GM18507 (cell line): ENCODE results near the gene ACP2.

Source experiments
- DNase-seq: peaks from one replicate; pipeline ENCODE4 v3.0.0; 2011; ENCODE audit warnings: low read depth; ENCODE audit not compliant: insufficient read length; ENCODE audit errors: extremely low spot score
- FAIRE-seq: peaks from 2 replicates; lab custom pipeline; 2011; peaks lifted over from hg19 to GRCh38; lab: Jason Lieb, UNC

Gene ACP2

GRCh38 chr11:47269829-47270305 is 21.3 kb upstream of the ACP2 start, which contains the start of gene MADD:
MADD (plus strand) TSS chr11:47270133.
- FAIRE-seq (peak; percentile 36), DNase-seq (peak; percentile 93)

- FAIRE-seq (no peak), DNase-seq (peak; percentile 88)
Measured at GRCh38 chr11:47269002-47269828, 20.6 kb upstream of the ACP2 start.

GRCh38 chr11:47268448-47269001 is 19.9 kb upstream of the ACP2 start:
- DNase-seq (no peak), FAIRE-seq (no peak)

GRCh38 chr11:47267876-47268275 is 19.3 kb upstream of the ACP2 start:
- FAIRE-seq: no peak

GRCh38 chr11:47264521-47264920 is 15.9 kb upstream of the ACP2 start:
- FAIRE-seq (no peak), DNase-seq (no peak)

More at GRCh38 chr11:47267876-47268275, 19.3 kb upstream of the ACP2 start:
- no peak for DNase-seq

GRCh38 chr11:47264119-47264518 is 15.5 kb upstream of the ACP2 start:
- DNase-seq: no peak
- FAIRE-seq: no peak

GRCh38 chr11:47261291-47261800 is 12.7 kb upstream of the ACP2 start:
- FAIRE-seq: no peak
- DNase-seq: no peak

GRCh38 chr11:47260366-47260765 is 11.8 kb upstream of the ACP2 start:
- FAIRE-seq (no peak), DNase-seq (no peak)

- DNase-seq: no peak
- no peak for FAIRE-seq
Measured at GRCh38 chr11:47259232-47259977, 10.8 kb upstream of the ACP2 start.

- no peak for FAIRE-seq
- DNase-seq: no peak
Measured at GRCh38 chr11:47258317-47258902, 9.8 kb upstream of the ACP2 start.

GRCh38 chr11:47257517-47258316 is 9.1 kb upstream of the ACP2 start, which contains the start of gene NR1H3:
NR1H3 (plus strand) TSS chr11:47257996; CDS start chr11:47259217, 1,221 bp downstream.
- FAIRE-seq: no peak

GRCh38 chr11:47257177-47257516 is 8.5 kb upstream of the ACP2 start:
- DNase-seq: no peak
- no peak for FAIRE-seq

More at GRCh38 chr11:47257517-47258316, 9.1 kb upstream of the ACP2 start, which contains the start of gene NR1H3:
- DNase-seq: no peak

- no peak for FAIRE-seq
Measured at GRCh38 chr11:47256374-47256773, 7.8 kb upstream of the ACP2 start.

GRCh38 chr11:47254386-47254785 is 5.8 kb upstream of the ACP2 start:
- no peak for DNase-seq
- no peak for FAIRE-seq

More at GRCh38 chr11:47256374-47256773, 7.8 kb upstream of the ACP2 start:
- DNase-seq: no peak

- no peak for FAIRE-seq
- DNase-seq: no peak
Measured at GRCh38 chr11:47253660-47254059, 5.0 kb upstream of the ACP2 start.

- DNase-seq (no peak), FAIRE-seq (no peak)
Measured at GRCh38 chr11:47251751-47252150, 3.1 kb upstream of the ACP2 start.

- DNase-seq (no peak), FAIRE-seq (no peak)
Measured at GRCh38 chr11:47249378-47249715, 733 bp upstream of the ACP2 start.

GRCh38 chr11:47248304-47248663 is 330 bp downstream of the ACP2 start:
- FAIRE-seq (peak; percentile 62), DNase-seq (no peak)

- FAIRE-seq: no peak
- no peak for DNase-seq
Measured at GRCh38 chr11:47247502-47247901, 1.1 kb downstream of the ACP2 start.
